Cortex of kidney (tissue), 1 donor: ENCODE data around the gene ANKRD18A.

ENCODE experiments used
- DNase-seq: peaks from one replicate; lab custom pipeline; 2025; lab: John Stamatoyannopoulos, UW

Gene ANKRD18A

GRCh38 chr9:38620483-38621433 is at the start of gene ANKRD18A:
Gene ANKRD18A, minus strand, starts transcription at chr9:38620596. Its CDS starts 311 bp downstream, at chr9:38620285.
- DNase-seq = no peak

GRCh38 chr9:38668791-38669466 is 48.5 kb upstream of the ANKRD18A start:
- no peak for DNase-seq

- no peak for DNase-seq
Measured at GRCh38 chr9:38662763-38663593, 42.6 kb upstream of the ANKRD18A start.

- no peak for DNase-seq
Measured at GRCh38 chr9:38659538-38659937, 39.1 kb upstream of the ANKRD18A start.

- no peak for DNase-seq
Measured at GRCh38 chr9:38656896-38657295, 36.5 kb upstream of the ANKRD18A start.

GRCh38 chr9:38652486-38652885 is 32.1 kb upstream of the ANKRD18A start:
- no peak for DNase-seq

GRCh38 chr9:38652044-38652443 is 31.6 kb upstream of the ANKRD18A start:
- DNase-seq = no peak

- DNase-seq = no peak
Measured at GRCh38 chr9:38651400-38652042, 31.1 kb upstream of the ANKRD18A start.

- no peak for DNase-seq
Measured at GRCh38 chr9:38650564-38650963, 30.2 kb upstream of the ANKRD18A start.

- DNase-seq = no peak
Measured at GRCh38 chr9:38649731-38650363, 29.5 kb upstream of the ANKRD18A start.

GRCh38 chr9:38644601-38645000 is 24.2 kb upstream of the ANKRD18A start:
- no peak for DNase-seq

- DNase-seq = no peak
Measured at GRCh38 chr9:38643815-38644173, 23.4 kb upstream of the ANKRD18A start.

GRCh38 chr9:38642951-38643814 is 22.8 kb upstream of the ANKRD18A start:
- DNase-seq = no peak

- no peak for DNase-seq
Measured at GRCh38 chr9:38641985-38642864, 21.8 kb upstream of the ANKRD18A start.

GRCh38 chr9:38641142-38641541 is 20.7 kb upstream of the ANKRD18A start:
- no peak for DNase-seq

GRCh38 chr9:38639577-38639940 is 19.2 kb upstream of the ANKRD18A start:
- DNase-seq = no peak

- no peak for DNase-seq
Measured at GRCh38 chr9:38638881-38639576, 18.6 kb upstream of the ANKRD18A start.

- no peak for DNase-seq
Measured at GRCh38 chr9:38634315-38634714, 13.9 kb upstream of the ANKRD18A start.

GRCh38 chr9:38629511-38629910 is 9.1 kb upstream of the ANKRD18A start:
- no peak for DNase-seq
